GM19240 (cell line): Measurements from ENCODE around the gene APBA2.

ENCODE experiments used
- DNase-seq: peaks from one replicate; pipeline ENCODE4 v3.0.0; 2011; ENCODE audit warnings: low spot score; ENCODE audit not compliant: insufficient read length

APBA2 gene

GRCh38 chr15:29115093-29115991 is 229.6 kb downstream of the APBA2 start:
- no peak for DNase-seq

- no peak for DNase-seq
Observed at GRCh38 chr15:29116970-29117700, 231.4 kb downstream of the APBA2 start.

- no peak for DNase-seq
Observed at GRCh38 chr15:29117778-29118177, 232.0 kb downstream of the APBA2 start.

GRCh38 chr15:29119847-29120246 is 234.1 kb downstream of the APBA2 start:
- DNase-seq: no peak

- DNase-seq: no peak
Observed at GRCh38 chr15:29120593-29121368, 235.0 kb downstream of the APBA2 start.

- DNase-seq: no peak
Observed at GRCh38 chr15:29121369-29121656, 235.5 kb downstream of the APBA2 start.

- DNase-seq: no peak
Observed at GRCh38 chr15:29121907-29122306, 236.1 kb downstream of the APBA2 start.

- no peak for DNase-seq
Observed at GRCh38 chr15:29122506-29122905, 236.7 kb downstream of the APBA2 start.

GRCh38 chr15:29123171-29123570 is 237.4 kb downstream of the APBA2 start:
- DNase-seq: no peak

GRCh38 chr15:29123991-29124390 is 238.2 kb downstream of the APBA2 start:
- DNase-seq: no peak

- DNase-seq: no peak
Observed at GRCh38 chr15:29124581-29125381, 239.0 kb downstream of the APBA2 start.

GRCh38 chr15:29125382-29126207 is 239.8 kb downstream of the APBA2 start:
- no peak for DNase-seq

- no peak for DNase-seq
Observed at GRCh38 chr15:29126208-29126536, 240.4 kb downstream of the APBA2 start.

GRCh38 chr15:29126821-29127461 is 241.2 kb downstream of the APBA2 start:
- DNase-seq: no peak

- no peak for DNase-seq
Observed at GRCh38 chr15:29127506-29128430, 242.0 kb downstream of the APBA2 start.

GRCh38 chr15:29128671-29129070 is 242.9 kb downstream of the APBA2 start:
- no peak for DNase-seq

- DNase-seq: no peak
Observed at GRCh38 chr15:29129221-29129620, 243.4 kb downstream of the APBA2 start.

GRCh38 chr15:29129926-29130325 is 244.2 kb downstream of the APBA2 start:
- DNase-seq: no peak

- DNase-seq: no peak
Observed at GRCh38 chr15:29130476-29130875, 244.7 kb downstream of the APBA2 start.
